Right lobe of liver (tissue), 6 donors: ENCODE results near the gene HPSE. TPM values are rescaled to one million over a fixed set of nuclear protein-coding genes. Genes with fewer than 3 reads are reported as not detected.

Experiments
- ATAC-seq, 4 donors: fragments of 200-7000 bp; cut with Tn5 transposase; one replicate each; pipeline ENCODE4 v1.9.1; 2020; ENCODE audit warnings: mild to moderate bottlenecking in 4 of 4, moderate library complexity in 4 of 4
- DNase-seq, 3 donors: peaks; one replicate each; pipeline ENCODE4 v3.0.0-alpha.2; 2020
- H3K27ac ChIP-seq, 3 donors: fragments of 200-600 bp; one replicate each; pipeline ENCODE4 v1.8.0; 2022
- H3K27me3 ChIP-seq, 2 donors: fragments of 200-600 bp; one replicate each; pipeline ENCODE4 v1.8.0; 2022
- H3K36me3 ChIP-seq, 4 donors: fragments of 200-600 bp; sonication (generic) in 1 of 4; one replicate each; pipeline versions ENCODE4 v1.5.1 to v1.8.0; 2017 to 2022; ENCODE audit warnings: control low read depth in 1 of 4
- H3K4me1 ChIP-seq, 4 donors: fragments of 200-600 bp; sonication (generic) in 1 of 4; one replicate each; pipeline versions ENCODE4 v1.5.1 to v1.8.0; 2017 to 2022; ENCODE audit warnings: control low read depth in 1 of 4
- H3K4me3 ChIP-seq, 3 donors: fragments of 200-600 bp; one replicate each; pipeline ENCODE4 v1.8.0; 2022
- H3K9me3 ChIP-seq, 4 donors: fragments of 200-600 bp; sonication (generic) in 1 of 4; one replicate each; pipeline versions ENCODE4 v1.5.1 to v1.8.0; 2017 to 2022; ENCODE audit warnings: control low read depth in 1 of 4
- CTCF ChIP-seq, 4 donors: fragments of 200-600 bp in 3 of 4; fragments of 450-650 bp in 1 of 4; IDR thresholded peaks; one replicate each; pipeline versions ENCODE4 v1.5.1 to v1.8.0; 2016 to 2022; ENCODE audit warnings: antibody characterized with exemption in 4 of 4, mild to moderate bottlenecking in 2 of 4
- POLR2A ChIP-seq: fragments of 450-650 bp; IDR thresholded peaks from one replicate; pipeline ENCODE4 v1.6.1; 2017; ENCODE audit warnings: antibody characterized with exemption, mild to moderate bottlenecking
- WGBS: methylation state at CpG from one replicate; pipeline ENCODE4 v1.1.6; 2018; ENCODE audit warnings: low coverage, low lambda C conversion rate; ENCODE audit not compliant: insufficient coverage; ENCODE audit errors: missing lambda C conversion rate; 5-methylcytosine and 5-hydroxymethylcytosine counted together
- intact Hi-C, 2 donors: fragments of 100-400 bp; cut with DNase I; formaldehyde crosslinking; loops; one replicate each; pipeline versions ENCODE4 v1.11.2 to v1.14.1; 2022
- total RNA-seq, 6 experiments: library from RNA; depleted of rRNA in 2 of 6; stranded (reverse); fragments of >200 nt in 2 of 6; fragmentation: NEBNext Ultra II Directional in 3 of 6; extraction: Animal tissue kit (Norgen Biotek cat#: 25700) in 3 of 6; gene quantifications; one replicate each; pipeline versions ENCODE4 v1.1.0 to v1.2.4, GENCODE V29; 2016 to 2023
- donor health status: DM: no; HTN: yes; CAD: no.
- donor health status: DM: no; HTN: no; CAD: no.
- donor health status: DM: no; HTN: no; CAD: no.
- donor health status: DM: no; HTN: yes; CAD: no.
- donor health status: DM: no; HTN: yes; CAD: no.

HPSE gene
- total RNA-seq, 6 experiments from 2014 or later, result 0.68 to 2.0 (median 1.2) TPM

GRCh38 chr4:83369831-83370639 is 35.4 kb upstream of the HPSE start:
- no peak overlapping the region for H3K4me3 ChIP-seq
- intact Hi-C loops, result no loop called here
- no peaks in the 10 kb centered on the region for H3K36me3 ChIP-seq
- no peaks in the 10 kb centered on the region for H3K4me1 ChIP-seq
- peak; percentile 14 to 55 (median 42) for ATAC-seq
- DNase-seq, result no peak
- no peaks in the 10 kb centered on the region for H3K9me3 ChIP-seq
- no peak for TF ChIP-seq CTCF (IDR thresholded peaks at IDR 0.05)
- no peak for TF ChIP-seq POLR2A
- H3K27me3 ChIP-seq, result no peaks in the 10 kb centered on the region
- H3K27ac ChIP-seq, result no peak overlapping the region
- WGBS, result 39% methylated on average over 3 of the region's 4 CpGs

GRCh38 chr4:83364312-83364711 is 29.7 kb upstream of the HPSE start:
- Histone ChIP-seq H3K4me1 (peaks cover 0 to 3% (median 0%) of the 10 kb centered on the region in 4 donors), H3K4me3 (no peak overlapping the region), H3K9me3 (no peaks in the 10 kb centered on the region), H3K27ac (no peak overlapping the region), H3K36me3 (no peaks in the 10 kb centered on the region), H3K27me3 (no peaks in the 10 kb centered on the region)
- WGBS, result 60% methylated on average over 2 of the region's 3 CpGs
- intact Hi-C loops, result no loop called here
- no peak for TF ChIP-seq POLR2A
- no peak for TF ChIP-seq CTCF (IDR thresholded peaks at IDR 0.05)
- ATAC-seq, result no peak
- DNase-seq, result no peak

GRCh38 chr4:83362492-83363329 is 28.1 kb upstream of the HPSE start:
- WGBS, result 47% methylated on average over 8 of the region's 9 CpGs
- no peak for DNase-seq
- peak; percentile 64 to 77 (median 68) for ATAC-seq

More at GRCh38 chr4:83362492-83363329, 28.1 kb upstream of the HPSE start:
- no peaks in the 10 kb centered on the region for H3K36me3 ChIP-seq
- intact Hi-C loops, result no loop called here
- no peaks in the 10 kb centered on the region for H3K9me3 ChIP-seq
- H3K4me3 ChIP-seq, result no peak overlapping the region
- peaks cover 0 to 3% (median 0%) of the 10 kb centered on the region in 4 donors for H3K4me1 ChIP-seq
- TF ChIP-seq POLR2A (no peak), CTCF (IDR thresholded peaks at IDR 0.05) (peak; percentile 22 to 35 (median 26))
- no peak overlapping the region for H3K27ac ChIP-seq
- H3K27me3 ChIP-seq, result no peaks in the 10 kb centered on the region
